Right ventricle myocardium inferior (tissue), 1 donor: ENCODE results near the gene TK2. TPM values are rescaled to one million over a fixed set of nuclear protein-coding genes. Genes with fewer than 3 reads are reported as not detected.
"Not testable (repeated sequence)": the region's sequence is repeated elsewhere in the genome, so short reads cannot be mapped to it uniquely, and the experiment has no call there.

Source experiments
- ATAC-seq: fragments of 200-7000 bp; cut with Tn5 transposase; one replicate; pipeline ENCODE4 v1.9.1; 2020; ENCODE audit warnings: mild to moderate bottlenecking, moderate library complexity
- DNase-seq: peaks from one replicate; pipeline ENCODE4 v3.0.0; 2021; ENCODE audit errors: missing footprints
- intact Hi-C: fragments of 100-400 bp; cut with DNase I; formaldehyde crosslinking; loops from one replicate; pipeline ENCODE4 v1.11.0; 2022
- total RNA-seq: library from RNA; stranded (reverse); fragmentation: NEBNext Ultra II Directional; extraction: Animal tissue kit (Norgen Biotek cat#: 25700); gene quantifications from one replicate; pipeline ENCODE4 v1.2.1, GENCODE V29; 2021
- donor health status: DM: no; HTN: yes; CAD: no; lungs with severe emphysema.

The TK2 gene
- total RNA-seq, 1 donor from 2014 or later: 18.6 TPM

DNA sequence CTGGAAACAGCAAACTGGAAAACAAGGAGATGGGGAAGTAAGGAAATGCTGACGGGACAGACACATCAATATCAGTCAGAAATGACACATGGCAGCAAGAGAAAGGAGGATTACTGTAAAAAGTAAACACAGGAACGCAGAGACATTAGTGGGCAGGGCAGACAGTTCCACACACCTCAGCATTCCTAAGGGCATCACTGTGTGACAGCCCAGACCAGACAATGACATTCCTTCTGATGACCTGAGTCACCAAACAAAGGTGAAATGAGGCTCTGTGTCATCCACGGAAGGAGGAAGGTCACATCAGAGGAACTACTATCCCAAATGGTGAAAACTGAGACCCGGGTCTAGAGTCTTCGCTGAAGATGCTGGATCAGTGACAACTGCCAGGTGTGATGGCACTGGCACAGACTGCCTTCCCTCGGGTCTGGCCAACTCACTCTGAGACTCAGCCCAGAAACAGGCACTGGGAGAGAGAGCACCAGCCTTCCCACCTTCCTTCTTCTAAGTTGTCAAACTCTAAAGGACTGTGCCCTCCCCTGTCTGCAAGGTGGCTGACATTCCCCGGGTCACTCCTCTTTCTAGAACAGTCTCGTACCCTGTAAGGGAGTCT, 36.7 kb downstream of the TK2 start:
- DNase-seq: no peak
- ATAC-seq: no peak
- intact Hi-C loops: no loop called here

DNA sequence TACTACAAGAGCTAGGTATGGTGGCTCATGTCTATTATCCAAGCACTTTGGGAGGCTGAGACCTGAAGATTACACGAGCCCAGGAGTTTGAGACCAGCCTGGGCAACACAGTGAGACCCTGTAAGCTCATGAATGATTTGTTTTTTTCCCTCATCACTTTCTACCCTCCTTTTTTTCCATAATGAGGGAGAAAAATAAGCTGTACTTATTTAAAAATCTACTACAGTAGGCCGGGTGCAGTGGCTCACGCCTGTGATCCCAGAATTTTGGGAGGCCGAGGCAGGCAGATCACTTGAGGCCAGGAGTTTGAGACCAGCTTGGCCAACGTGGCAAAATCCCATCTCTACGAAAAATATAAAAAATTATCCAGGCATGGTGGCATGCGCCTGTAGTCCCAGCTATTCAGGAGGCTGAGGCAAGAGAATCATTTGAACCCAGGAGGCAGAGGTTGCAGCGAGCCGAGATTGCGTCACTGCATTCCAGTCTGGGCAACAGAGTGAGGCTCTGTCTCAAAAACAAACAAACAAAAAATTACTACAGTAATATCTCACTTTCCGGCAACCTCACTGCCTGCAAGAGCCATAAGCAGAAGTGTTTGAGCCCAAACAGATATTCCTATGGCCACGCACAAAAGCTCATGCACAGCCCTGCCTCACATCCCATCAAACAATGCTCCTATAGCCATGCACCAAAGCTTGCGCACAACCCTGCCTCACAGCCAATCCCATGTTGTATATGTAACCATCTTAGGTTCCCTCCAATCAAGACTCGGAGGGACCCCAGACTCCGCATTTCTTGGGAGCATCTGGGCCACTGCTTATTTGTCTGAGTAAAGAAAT, 37.4 kb downstream of the TK2 start:
- no peak for DNase-seq
- intact Hi-C loops: no loop called here

DNA sequence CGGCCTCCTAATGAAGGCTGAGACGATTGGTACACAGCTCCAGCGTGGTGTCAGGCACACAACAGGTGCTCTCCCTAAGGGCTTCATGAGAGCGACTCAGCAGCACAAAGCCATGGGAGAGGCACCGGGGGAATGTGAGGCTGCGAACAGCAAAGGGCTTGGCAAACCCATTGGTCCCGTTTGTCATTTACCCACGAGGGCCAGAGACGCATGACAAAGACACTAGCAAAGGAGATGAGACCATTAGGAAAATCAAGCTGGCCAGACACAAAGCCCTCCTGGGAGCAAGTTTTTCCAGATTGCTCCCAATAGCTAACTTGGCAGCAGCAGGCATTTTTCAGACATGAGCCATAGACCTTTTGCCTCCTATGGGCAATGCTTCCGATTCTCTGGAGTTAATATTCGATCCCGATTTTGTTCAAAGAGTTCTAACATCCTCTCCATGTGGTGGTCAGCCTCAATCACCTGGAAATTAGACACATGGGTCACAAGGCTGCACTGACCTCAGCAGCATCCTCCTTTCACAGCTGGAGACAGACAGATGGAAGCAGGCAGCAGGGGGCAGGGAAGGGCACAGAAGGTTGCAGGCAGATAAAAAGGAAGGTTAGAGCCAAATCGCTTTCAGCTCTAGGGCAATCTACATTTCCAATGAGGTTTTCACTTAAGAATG, 38.2 kb downstream of the TK2 start:
- intact Hi-C loops: no loop called here
- peak; percentile 2 for ATAC-seq
- no peak for DNase-seq

More for the DNA sequence above, 37.4 kb downstream of the TK2 start:
- ATAC-seq: no peak

DNA sequence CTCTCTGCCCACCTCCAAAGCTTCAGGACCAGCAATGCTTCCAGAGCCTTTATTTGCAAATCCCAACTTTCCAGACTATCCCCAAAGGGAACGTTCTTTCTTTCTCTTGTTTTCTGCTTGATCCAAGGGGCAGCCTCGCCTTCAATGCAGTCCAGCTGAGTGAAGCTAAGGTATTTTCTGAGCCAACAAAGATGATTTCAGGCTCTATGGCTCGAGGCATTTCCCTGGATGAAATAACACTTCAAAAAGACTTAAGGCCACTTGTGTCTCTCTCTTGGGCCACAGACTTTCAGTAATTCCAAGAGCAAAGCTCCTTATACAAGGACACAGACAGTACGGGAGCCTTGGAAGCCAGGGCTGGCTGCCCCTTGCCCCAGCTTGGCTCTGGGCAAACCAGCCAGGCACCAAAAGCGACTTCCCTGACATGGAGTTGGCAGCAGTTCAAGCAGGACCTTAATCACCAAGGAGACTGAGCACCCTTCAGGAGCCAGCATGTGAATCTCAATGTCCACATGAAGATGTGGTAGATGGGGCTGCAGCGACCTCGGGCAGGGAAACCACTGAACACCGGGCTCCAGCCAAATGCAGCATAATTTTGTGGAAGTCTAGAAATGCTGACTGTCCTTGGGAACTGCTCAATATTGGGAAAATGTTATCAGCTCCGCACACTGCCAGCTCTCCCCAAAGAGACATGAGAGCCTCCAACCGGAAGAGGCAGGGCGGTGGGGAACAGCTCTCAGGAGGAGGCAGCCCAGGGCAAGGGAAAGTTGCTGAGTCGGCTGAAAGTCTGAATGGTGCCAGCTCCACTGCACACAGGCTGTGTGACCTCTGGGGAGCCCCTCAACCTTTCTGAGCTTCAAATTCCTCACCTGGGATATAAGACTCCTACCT, 39.0 kb downstream of the TK2 start:
- peak; percentile 70 for ATAC-seq
- DNase-seq: no peak
- intact Hi-C loops: no loop called here

DNA sequence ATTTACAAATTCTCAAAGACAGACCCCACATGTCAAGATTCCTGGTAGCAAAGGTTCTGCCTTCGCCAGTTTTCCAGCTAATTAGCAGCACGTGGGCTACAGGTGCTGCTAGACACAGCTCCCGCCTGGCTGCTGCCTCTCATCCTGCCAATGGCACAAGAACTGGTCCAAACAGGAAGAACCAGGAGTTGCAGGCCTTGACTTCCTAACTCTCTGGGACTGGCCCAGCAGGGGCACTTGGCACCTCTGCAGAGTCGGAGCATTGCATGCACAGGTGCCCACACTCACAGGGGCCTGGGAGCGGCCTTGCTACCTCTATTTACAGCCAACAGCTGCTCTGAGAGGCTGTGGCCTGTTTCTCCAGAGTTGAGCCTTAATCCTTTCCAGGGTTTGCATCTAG, 39.6 kb downstream of the TK2 start:
- DNase-seq: no peak
- intact Hi-C loops: no loop called here
- no peak for ATAC-seq

DNA sequence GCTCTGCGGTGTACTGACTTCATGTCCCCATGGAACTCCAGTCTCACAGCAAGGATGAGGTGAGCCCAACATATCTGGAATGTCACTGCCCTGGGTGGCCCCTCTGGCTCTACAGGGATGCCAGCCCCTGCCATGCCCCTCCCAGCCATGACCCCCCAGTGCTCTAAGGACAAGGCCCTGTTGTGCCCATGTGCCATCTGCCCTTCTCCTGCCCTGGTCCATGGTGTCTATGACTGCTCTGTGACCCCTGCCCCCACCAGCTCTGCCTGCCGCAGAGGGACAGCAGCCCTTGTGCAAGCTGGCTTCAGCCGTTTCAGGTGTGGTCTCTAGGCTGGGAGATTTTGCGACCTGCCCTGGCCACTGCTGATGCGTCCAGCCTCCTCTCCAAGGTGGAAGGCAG, 40.3 kb downstream of the TK2 start:
- DNase-seq (no peak), ATAC-seq (no peak)
- intact Hi-C loops: no loop called here

DNA sequence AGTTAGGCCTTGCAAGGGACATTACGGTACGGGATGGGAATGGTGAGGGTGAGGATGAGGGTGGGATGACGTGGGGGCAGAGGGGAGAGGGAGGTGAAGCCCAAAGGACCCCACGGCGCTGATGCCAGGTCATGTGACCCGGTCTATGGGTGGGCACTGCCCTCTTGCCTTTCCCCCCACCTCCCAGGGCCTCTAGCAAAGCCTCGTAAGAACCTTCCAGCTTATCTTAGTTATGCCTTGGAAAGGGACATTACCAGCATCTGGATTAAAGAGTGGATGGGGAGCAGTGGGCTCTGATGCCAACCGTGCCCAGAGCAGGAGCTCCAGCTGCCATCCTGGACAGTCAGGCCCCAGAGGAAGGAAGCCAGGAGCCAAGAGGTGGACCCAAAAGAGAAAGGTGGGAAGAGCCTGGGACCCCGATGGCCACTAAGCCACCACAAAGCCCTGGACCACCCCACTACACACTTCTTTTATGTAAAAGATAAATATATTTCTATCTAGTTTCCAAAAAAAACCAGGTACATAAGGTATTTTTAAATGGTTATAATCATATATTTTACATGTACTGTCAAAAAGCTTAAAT, 40.9 kb downstream of the TK2 start:
- intact Hi-C loops: no loop called here
- DNase-seq (no peak), ATAC-seq (no peak)

DNA sequence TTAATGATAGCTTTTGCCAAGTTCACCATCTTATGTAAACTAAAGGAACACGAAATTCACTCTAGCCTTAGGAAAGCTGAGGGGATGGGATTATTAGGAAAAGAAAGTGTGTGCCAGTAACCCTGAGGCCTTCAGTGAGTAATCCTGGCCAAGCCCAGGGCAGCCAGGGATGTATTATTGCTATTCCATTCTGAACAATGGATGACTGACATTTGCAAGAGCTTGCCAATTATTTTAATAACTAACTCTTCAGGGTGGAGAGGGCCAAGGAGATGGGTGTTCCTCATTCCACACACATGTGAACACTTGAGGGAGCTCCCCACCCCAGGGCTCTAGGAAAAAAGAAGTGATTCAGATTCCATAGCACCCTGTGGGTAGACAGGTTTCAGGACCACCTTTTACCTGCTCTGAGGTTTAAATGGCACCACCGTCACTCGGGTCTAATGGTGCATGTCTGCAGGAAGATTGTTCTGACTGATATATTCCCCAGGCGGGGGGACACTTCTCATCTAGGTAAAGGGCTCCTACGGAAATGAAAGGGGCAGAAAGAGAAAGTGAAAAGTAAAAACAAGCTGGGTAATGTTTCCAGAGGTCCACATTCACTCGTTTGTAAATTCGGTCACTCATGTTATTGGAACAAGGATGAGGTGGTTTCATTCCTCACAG, 41.5 kb downstream of the TK2 start:
- no peak for ATAC-seq
- peak; percentile 11 for DNase-seq
- intact Hi-C loops: no loop called here

DNA sequence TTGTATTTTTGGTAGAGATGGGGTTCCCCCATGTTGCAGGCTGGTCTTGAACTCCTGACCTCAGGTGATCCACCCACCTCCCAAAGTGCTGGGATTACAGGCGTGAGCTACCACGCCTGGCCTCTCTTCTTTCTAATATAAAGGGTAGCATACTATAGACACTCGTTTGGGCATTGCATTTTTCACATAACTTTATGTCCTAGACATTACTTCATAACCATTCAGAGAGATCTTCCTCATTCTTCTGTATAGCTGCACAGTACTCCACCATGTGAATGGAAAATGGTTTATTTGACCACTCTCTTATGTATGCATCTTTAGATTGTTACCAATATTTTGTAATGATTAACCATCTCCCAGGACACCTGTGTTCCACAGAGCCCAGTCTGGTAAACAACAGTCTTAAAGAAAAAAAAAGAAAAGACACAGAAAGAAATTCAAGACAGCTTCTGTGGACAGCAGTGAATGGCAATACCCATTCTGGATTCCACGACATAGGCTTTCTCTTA, 42.1 kb downstream of the TK2 start:
- no peak for ATAC-seq
- intact Hi-C loops: no loop called here
- DNase-seq: no peak

DNA sequence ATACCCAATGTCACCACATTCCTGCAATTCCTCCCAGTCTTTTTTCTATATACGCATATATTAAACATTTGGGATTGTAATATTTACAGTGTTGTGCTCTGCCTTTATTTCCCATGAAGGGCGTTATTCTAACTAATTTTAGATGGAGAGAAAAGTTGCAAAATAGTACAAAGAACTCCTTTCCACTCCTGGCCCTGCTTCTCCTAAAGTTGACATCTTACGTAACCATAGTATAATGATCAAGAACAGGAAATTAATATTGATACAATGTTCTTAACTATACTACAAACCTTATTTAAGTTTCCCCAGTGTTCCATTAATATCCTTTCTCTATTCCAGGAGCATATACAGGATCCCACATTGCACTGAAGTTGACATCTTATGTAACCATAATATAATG, 46.3 kb downstream of the TK2 start:
- ATAC-seq (no peak), DNase-seq (no peak)
- intact Hi-C loops: no loop called here

DNA sequence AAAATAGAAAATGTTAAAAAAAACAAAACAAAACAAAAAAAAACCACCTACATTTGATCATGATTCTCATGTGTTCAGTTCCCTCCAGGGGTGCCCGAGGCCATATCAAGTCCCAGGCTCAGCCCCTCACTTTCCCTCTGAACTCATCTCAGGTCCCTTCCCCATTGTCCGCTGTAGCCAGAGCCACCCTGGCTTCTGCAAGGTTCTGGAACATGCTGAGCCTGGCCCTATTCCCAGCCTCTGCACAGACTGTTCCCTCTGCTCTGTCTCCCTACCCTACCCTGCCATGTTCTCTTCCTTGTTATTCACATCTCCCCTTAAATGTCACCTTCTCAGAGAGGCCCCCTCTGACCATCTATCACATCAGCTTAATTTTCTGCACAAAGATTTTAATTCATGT, 46.9 kb downstream of the TK2 start:
- intact Hi-C loops: no loop called here
- DNase-seq (peak; percentile 59), ATAC-seq (peak; percentile 96)

DNA sequence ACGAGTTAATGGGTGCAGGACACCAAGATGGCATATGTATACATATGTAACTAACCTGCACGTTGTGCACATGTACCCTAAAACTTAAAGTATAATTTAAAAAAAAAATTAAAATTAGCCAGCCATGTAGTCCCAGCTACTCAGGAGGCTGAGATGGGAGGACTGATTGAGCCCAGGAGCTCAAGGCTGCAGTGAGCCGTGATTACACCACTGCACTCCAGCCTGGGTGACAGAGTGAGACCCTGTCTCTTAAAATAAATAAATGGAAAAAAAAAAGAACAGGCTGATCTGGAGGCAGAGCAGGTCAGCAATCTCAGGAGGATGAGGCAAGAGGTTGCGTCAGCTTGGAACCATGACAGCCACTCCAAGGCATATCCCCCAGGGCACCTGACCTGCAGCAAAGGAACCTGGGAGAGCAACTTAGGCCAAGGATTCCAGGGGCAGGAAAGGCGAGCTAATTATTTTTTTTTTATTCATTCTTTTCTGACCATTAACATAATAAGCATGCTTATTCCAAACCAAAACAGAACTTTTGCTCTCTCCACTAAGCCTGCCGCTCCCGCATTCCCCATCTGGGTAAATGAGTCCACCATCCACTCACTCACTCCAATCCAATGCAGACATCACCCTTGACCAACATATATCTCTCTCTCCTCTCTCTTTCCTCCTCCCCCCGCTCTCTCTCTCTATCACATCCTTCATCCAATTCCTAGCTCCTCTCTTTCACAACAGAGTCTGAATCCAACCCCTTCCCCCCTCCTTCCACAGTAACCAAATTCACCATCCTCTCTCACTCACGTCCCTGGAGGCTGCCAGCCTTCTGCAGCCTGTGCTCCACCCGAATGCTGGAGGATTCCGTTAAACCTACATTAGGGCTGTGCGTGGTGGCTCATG, 47.7 kb downstream of the TK2 start:
- intact Hi-C loops: no loop called here
- peak; percentile 91 for ATAC-seq
- peak; percentile 77 for DNase-seq

DNA sequence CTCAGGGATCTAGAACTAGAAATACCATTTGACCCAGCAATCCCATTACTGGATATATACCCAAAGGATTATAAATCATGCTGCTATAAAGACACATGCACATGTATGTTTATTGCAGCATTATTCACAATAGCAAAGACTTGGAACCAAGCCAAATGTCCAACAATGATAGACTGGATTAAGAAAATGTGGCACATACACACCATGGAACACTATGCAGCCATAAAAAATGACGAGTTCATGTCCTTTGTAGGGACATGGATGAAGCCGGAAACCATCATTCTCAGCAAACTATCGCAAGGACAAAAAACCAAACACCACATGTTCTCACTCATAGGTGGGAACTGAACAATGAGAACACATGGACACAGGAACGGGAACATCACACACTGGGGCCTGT, 48.4 kb downstream of the TK2 start:
- ATAC-seq, DNase-seq, intact Hi-C loops: not testable (repeated sequence)

DNA sequence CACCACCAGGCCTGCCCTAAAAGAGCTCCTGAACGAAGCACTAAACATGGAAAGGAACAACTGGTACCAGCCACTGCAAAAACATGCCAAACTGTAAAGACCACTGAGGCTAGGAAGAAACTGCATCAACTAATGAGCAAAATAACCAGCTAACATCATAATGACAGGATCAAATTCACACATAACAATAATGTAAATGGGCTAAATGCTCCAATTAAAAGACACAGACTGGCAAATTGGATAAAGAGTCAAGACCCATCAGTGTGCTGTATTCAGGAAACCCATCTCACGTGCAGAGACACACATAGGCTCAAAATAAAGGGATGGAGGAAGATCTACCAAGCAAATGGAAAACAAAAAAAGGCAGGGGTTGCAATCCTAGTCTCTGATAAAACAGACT, 52.0 kb downstream of the TK2 start:
- ATAC-seq, intact Hi-C loops, DNase-seq: not testable (repeated sequence)

DNA sequence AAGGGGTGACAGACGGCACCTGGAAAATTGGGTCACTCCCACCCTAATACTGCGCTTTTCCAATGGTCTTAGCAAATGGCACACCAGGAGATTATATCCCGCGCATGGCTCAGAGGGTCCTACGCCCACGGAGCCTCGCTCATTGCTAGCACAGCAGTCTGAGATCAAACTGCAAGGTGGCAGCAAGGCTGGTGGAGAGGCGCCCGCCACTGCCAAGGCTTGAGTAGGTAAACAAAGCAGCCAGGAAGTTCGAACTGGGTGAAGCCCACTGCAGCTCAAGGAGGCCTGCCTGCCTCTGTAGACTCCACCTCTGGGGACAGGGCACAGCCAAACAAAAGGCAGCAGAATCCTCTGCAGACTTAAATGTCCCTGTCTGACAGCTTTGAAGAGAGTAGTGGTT, 53.7 kb downstream of the TK2 start:
- ATAC-seq: not testable (repeated sequence)

DNA sequence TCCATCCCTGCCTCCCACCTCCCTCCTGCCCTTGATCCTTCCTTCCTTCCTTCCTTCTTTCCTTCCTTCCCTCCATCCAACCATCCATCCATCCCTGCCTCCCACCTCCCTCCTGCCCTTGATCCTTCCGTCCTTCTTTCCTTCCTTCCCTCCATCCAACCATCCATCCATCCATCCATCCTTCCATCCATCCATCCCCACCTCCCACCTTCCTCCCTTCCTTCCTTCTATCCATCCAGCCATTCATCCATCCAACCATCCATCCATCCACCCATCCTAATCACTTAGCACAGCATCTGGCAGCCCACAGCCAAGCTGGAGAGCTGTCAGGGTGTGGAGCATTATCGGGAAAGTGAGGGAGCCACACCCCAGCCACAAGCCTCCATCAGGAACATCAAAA, 54.5 kb downstream of the TK2 start:
- ATAC-seq (no peak), DNase-seq (no peak)
- intact Hi-C loops: no loop called here

More for the DNA sequence above, 53.7 kb downstream of the TK2 start:
- intact Hi-C loops: not testable (repeated sequence)
- peak; percentile 50 for DNase-seq

DNA sequence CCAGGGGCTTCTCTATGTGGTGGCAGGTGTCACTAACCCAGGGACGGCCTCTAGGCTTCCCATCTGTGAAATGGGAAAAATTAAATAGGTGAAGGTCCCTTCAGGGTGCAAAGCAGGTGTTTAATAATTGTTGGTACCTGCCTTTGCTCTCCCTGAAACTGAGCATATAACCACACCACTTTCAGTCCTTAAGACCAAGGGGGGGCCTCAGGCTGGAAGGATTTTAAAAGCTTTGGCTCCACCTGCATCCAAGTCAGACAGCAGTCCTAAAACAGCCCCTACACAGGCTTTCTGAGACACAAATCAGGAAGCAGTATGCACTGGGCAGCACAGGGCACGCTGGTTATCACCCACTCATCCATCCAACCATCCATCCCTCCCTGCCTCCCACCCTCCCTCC, 55.0 kb downstream of the TK2 start:
- ATAC-seq: no peak
- no peak for DNase-seq
- intact Hi-C loops: no loop called here
